CD4-positive, alpha-beta T cell treated with Interleukin-17A for 1 hour (primary cell): ENCODE data around the gene LPAR4.
"Not testable (repeated sequence)": the region's sequence is repeated elsewhere in the genome, so short reads cannot be mapped to it uniquely, and the experiment has no call there.

Experiments used
- DNase-seq: peaks from one replicate; pipeline ENCODE4 v3.0.0-alpha.2; 2020

Gene LPAR4, protein sequence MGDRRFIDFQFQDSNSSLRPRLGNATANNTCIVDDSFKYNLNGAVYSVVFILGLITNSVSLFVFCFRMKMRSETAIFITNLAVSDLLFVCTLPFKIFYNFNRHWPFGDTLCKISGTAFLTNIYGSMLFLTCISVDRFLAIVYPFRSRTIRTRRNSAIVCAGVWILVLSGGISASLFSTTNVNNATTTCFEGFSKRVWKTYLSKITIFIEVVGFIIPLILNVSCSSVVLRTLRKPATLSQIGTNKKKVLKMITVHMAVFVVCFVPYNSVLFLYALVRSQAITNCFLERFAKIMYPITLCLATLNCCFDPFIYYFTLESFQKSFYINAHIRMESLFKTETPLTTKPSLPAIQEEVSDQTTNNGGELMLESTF

DNA sequence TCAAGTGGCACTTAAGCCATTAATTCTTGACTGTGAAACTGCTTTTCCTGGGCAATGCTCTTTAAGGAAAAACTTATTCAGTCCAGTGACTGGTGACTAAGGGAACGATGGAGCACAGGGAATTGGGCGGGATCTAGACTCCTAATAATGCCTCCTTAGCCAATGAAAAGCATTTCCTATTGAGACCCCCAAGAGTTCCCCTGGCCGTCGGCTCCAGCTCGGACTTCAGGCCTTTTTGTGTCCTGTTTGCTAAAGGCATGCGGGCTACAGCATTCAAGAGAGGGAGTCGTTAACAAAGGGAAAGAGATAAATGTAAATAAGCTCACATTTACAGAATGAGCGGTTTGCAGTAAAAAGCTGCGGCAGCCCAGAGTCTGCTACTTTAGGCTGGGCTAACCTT is at the start of gene LPAR4:
Gene LPAR4, plus strand, starts transcription at position 232 of the 400 bp plus-strand sequence. CDS start 7,150 bp downstream, outside the sequence.
- no peak for DNase-seq

DNA sequence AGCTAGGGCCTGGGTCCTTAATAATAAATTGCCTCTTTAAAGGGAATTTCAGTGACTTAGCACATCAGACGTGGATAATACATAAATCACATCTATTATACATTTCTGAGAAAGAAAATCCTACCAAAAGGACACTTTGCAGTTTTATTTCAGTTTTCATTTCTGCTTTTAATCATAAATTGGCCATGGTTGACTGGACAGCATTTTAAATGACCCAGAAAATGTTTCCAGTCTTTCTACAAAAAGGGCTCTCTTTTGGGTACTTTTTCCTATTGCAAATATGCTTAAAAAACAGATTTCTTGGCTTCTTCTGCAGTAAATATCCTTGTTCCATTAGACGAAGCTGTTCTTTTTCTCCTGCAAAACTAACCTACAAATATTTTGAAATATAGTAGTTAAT is 41.4 kb upstream of the LPAR4 start:
- no peak for DNase-seq

DNA sequence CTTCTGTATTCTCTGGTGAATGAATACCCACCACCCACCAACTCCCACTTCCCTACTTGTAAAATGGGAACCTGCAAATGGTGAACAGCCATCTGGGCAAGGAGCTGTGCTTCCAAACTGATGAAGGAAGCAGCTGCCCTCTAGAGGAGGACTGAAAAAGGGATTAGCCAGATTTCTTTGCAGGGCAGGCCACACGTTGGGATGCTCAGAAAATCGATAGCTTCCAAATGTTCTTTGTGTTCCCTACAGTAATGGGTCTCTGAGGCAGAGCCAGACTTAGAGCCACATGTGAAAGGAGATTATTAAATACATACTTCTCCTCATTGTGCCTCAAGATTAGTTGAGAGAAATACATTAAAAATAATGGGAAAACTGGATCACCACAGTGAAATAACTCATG is 39.3 kb upstream of the LPAR4 start:
- peak; percentile 0 for DNase-seq

DNA sequence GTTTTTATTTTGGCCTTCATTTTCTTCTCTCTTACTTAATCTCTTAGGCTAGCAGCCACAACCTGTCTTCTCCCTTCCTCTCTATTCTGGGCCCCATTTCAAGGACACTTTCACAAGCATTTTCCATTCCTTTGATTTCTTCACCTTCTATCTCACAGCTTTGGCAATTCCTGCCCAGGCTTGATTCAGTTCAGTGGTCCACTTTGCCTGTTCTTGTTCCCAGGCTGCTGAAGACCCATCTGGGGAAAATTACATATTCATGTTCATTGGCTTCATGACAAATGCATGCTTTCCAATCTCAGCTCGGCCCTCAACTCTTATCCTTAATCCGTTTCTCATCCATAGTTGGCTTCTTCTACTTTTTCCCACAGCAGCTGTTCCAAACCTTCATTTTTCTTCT is 38.7 kb upstream of the LPAR4 start:
- DNase-seq: no peak

DNA sequence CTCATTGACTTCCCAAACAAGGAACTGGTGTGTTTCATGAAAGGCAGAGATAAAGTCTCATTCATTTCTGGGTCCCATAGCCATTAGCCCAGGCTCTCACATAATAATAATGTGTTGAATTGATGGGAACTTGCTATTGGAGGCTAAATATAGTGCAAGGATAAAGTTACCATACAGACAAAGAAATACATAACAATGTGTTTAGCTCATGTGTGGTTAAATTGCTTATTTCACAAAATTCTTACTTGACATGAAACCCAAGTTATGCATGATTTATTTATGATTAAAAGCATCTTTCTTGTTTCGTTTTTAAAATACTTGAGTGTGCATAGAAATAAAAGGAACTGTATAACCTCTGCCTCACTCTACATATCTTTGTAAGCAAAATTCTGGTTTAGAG is 37.3 kb upstream of the LPAR4 start:
- DNase-seq: no peak

DNA sequence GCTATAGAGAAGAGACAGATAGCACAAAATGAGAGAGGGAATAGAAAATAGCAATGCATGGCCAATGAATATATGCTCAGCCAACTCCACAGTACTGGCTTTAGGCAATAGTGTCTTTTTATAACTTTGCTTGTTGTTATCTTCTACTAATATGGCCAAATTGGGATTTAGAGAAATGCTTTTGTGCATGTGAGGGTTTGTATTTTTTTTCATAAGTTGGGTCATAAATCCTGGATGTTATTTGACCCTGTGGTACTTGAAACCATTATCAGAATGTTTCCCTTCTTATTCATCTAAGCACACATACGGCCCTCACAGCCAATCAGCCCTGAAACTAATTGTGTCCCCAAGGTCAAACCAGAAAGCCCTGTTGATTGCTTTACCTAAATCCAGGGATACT is 35.2 kb upstream of the LPAR4 start:
- DNase-seq: no peak

DNA sequence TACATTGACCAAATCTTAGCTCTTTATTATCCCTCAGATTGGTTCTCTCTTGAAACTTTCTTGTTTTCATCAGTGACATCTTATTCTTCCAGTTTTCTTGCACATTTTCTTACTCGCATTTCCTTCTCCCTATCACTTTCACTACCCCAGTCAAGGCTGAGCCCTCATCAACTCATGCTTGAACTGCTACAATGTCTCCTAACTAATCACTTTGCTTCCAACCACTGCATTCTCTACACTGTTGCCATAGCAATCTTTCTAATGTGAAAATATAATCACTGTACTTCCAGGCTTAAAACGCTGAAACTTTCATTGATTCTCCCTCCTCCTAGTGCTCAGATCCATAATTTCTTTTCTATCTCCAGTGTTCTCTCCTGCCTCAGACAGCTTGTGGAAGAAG is 22.2 kb upstream of the LPAR4 start:
- DNase-seq: no peak

DNA sequence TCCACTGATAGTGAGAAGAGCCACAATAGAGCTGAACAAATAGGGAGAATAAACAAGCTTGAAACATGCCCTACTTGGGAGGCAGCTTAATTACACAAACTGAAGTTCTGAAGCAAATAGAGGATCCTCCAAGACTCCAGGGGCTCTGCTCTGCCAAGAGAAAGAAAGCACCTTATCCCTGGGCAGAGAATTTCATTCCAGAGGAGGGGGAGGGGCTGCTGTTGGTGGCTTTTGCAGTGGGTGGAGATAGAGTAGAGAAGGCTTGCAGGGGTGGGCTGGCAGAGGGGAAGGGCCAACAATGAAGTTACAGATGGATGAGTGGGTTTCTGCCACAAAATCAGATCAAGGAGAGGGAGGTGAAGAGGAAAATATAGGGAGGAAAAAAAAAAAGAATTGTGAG is 1.0 kb upstream of the LPAR4 start:
- no peak for DNase-seq

DNA sequence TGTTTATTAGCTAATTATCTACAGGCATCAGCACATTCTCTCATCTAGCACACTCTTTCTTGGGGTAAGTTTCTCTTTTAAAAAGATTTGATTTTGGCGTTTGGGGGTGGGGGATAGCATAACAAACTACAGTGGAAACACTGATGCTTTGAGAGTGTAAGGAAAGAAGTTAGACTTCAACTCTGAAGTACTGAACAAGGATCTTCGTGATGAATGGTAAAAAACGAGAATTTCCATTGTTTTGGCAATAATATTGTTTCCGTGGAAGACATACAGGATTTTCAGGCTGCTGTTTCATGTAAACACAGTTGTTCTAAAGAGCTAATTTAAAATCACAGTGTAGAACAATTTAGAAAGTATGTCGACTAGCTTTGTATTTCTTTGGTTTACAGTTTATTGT is 451 bp downstream of the LPAR4 start:
- DNase-seq: no peak

DNA sequence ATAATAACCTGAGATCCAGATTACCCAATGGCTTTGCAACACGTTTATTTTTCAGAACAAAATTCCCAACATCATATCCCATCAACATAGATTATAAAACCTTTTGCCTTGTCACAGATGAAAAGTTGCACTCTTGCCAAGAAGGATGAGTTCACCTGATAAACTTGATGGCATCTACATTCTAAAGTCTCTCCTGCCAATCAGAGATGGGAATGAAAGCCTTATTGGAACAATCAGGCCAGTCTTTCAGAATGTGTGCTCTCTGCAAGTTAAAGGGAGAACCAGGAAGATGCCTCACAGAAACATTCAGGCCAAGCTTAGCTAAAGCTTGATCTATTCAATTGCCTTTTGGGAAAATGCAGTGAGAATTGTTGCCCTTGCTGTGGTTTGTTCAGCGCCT is 1.3 kb downstream of the LPAR4 start:
- DNase-seq: no peak

DNA sequence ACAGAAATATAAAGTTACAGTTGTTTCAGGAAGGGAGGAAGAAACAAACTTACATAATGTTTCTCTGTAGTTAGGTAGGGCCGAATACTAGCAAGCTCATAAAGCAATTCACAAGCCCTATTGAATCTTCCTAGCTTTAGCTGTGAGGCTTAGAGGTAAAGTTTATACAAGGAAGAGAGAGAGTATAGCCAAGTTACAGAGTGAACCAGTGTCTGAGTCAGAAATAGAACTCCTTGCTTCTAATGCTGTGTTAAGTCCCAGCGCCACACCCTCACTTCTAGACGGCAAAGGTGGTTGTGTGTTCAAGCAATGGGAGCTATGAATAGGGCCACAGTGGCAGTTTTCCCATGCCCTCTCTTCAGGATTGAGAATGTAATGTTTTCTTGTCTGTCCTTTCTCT is 6.1 kb downstream of the LPAR4 start:
- no peak for DNase-seq

DNA sequence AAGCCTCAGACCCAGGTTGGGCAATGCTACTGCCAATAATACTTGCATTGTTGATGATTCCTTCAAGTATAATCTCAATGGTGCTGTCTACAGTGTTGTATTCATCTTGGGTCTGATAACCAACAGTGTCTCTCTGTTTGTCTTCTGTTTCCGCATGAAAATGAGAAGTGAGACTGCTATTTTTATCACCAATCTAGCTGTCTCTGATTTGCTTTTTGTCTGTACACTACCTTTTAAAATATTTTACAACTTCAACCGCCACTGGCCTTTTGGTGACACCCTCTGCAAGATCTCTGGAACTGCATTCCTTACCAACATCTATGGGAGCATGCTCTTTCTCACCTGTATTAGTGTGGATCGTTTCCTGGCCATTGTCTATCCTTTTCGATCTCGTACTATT is 7.4 kb downstream of the LPAR4 start:
- DNase-seq: no peak

DNA sequence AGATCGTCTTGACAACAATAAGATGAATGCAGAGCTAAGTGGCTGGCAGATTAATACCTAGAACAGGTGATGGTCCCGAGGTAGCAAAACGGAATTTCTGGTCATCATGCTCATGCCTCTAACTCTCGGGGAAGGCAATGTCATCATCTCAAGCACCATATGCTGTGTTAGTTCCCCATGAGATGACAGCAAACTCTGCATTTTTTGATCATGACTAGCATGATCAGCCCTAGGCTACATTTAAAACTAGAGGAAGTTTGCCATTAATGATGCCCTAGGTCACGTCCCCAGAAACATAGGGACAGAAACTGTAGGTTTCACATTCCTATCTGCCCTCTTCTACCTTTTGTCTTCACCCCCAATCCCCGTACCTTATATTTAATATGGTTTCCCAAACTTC is 11.6 kb downstream of the LPAR4 start:
- no peak for DNase-seq

DNA sequence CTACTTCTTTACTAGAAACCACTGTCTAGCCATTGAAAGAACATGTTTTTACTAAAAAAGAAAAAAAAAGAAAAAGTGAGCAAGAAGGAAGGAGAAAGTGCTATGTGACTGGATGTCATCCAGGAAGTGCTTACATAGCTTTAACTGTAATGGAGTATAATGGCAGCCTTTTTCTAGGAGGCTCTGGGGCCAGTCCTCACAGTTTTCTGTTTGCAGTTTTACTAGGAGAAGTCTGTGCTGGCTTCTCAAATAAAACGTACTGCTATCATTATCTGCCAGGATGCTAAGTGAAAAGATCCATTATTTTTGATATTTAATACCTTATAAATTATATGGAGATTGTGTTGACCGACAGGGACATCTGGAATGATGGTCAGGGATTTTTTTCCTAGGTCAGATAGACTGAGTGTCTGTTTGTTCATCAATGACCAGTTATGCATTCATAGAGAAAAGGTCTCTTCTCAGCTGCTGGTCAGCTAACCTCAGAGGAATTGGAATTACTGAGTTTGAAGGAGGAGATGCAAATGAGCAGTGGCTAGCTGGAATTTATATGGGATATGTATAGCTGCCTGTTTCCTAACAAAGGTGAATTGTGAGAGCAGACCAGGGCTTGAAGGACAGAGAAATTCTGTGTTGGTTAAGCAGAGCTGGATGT is 21.7 kb downstream of the LPAR4 start:
- DNase-seq: no peak

DNA sequence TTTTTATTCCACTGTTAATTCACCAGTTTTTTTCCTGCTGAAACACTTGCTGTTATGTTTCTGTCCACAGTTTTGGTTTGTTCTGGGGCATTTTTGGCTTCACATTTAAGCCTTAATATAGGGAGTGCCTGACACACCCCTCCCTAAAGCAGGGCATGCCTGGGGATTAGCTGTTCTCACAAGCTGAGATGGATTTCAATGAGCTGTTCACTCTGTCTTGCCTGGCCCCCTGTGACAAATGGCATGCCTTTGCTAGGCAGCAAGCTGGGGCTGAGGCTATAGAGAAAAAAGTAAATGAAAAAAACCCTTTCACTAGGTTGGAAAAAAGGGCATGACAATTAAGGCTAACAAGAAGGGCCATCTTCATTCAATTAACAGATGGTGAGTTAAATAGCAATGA is 22.4 kb downstream of the LPAR4 start:
- no peak for DNase-seq

DNA sequence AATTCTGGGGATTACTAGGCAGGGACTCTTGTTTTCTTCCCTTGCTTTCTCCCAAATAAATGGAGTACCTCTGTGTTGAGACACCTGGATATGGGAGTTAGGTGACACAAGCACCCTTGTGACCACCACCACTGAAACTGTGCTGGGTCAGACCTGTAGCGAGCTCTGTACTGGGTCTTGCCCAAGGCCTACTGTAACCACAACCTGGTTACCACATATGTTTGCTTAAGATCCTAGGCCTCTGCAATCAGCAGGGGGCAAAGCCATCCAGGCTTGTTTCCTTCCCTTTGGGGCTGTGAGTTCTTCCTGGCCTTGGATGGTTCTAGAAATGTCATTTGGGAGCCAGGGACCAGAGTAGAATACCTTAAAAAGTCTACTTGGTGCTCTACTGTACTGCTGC is 49.4 kb downstream of the LPAR4 start:
- DNase-seq: no peak

DNA sequence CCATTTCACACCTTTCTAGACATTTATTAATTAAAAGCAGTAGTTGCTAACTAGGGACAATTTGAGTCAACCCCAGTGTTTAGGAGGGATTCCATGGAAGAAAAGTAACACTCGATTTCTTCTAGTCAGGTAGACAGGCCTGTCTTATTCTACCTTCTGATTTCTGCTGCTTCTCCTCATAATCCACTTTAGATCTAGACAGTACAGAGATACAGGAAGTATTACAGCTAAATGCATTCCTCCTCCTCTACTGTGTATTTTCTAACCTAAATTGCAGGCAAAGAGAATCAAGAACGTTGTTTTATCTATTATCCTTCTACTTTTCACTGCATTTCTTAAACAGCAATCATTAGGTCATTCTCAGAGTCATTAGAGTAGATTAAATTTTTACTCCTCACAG is 52.6 kb downstream of the LPAR4 start:
- DNase-seq: no peak

DNA sequence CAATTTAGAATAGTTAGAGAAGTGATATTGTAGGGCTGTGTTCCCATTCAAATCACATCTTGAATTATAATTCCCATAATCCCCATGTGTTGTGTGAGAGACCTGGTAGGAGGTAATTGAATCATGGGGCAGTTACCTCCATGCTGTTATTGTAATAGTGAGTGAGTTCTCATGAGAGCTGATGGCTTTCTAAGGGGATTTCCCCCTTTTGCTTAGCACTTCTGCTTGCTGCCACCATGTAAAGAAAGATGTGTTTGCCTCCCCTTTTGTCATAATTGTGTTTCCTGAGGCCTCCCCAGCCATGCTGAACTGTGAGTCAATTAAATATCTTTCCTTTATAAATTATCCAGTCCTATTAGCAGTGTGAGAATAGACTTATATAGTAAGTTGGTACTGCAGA is 53.2 kb downstream of the LPAR4 start:
- DNase-seq: no peak

DNA sequence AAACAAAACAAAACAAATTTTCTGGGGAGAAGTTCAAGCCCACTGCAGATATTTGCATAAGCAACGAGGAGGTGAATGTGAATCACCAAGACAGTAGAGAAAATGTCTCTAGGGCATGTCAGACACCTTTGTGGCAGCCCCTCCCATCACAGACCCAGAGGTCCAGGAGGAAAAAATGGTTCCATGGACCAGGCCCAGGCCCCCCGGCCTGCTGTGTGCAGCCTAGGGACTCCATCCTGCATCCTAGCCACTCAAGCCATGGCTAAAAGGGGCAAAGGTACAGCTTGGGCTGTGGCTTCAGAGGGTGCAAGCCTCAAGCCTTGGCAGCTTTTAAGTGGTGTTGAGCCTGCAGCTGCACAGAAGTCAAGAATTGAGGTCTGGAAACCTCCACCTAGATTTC is 54.0 kb downstream of the LPAR4 start:
- DNase-seq: no peak

DNA sequence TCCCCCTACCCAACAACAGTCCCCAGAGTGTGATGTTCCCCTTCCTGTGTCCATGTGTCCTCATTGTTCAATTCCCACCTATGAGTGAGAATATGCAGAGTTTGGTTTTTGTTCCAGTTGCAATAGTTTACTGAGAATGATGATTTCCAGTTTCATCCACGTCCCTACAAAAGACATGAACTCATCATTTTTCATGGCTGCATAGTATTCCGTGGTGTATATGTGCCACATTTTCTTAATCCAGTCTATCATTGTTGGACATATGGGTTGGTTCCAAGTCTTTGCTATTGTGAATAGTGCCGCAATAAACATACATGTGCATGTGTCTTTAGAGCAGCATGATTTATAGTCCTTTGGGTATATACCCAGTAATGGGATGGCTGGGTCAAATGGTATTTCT is 55.0 kb downstream of the LPAR4 start:
- DNase-seq: not testable (repeated sequence)
